Effector memory CD8-positive, alpha-beta T cell (primary cell): ENCODE measurements around the gene LIG3.

Experiments used
- ATAC-seq: fragments of 150-1000 bp; cut with Tn5 transposase; replicated peaks from 2 replicates; pipeline ENCODE4 v1.10.0; 2021; ENCODE audit warnings: mild to moderate bottlenecking, moderate library complexity
- DNase-seq, 3 experiments: peaks; one replicate each; pipeline ENCODE4 v3.0.0; 2021
- H3K27ac Mint-ChIP-seq, 2 donors: one replicate each; pipeline ENCODE4 v1.8.0; 2022; ENCODE audit warnings: mild to moderate bottlenecking in 2 of 2, mixed read lengths in 2 of 2, moderate library complexity in 2 of 2
- H3K27me3 Mint-ChIP-seq, 2 donors: one replicate each; pipeline ENCODE4 v1.8.0; 2022; ENCODE audit warnings: mixed read lengths in 2 of 2
- H3K36me3 Mint-ChIP-seq: one replicate; pipeline ENCODE4 v1.8.0; 2022; ENCODE audit warnings: mild to moderate bottlenecking, moderate library complexity, mixed read lengths; ENCODE audit not compliant: insufficient read depth
- H3K4me1 Mint-ChIP-seq, 2 donors: one replicate each; pipeline ENCODE4 v1.8.0; 2022; ENCODE audit warnings: low read depth in 2 of 2, mixed read lengths in 2 of 2
- H3K4me3 Mint-ChIP-seq, 2 donors: one replicate each; pipeline ENCODE4 v1.8.0; 2022; ENCODE audit warnings: mild to moderate bottlenecking in 2 of 2, mixed read lengths in 2 of 2, moderate library complexity in 2 of 2
- H3K9me3 Mint-ChIP-seq, 2 donors: one replicate each; pipeline ENCODE4 v1.8.0; 2022; ENCODE audit warnings: mixed read lengths in 2 of 2

LIG3 gene

DNA sequence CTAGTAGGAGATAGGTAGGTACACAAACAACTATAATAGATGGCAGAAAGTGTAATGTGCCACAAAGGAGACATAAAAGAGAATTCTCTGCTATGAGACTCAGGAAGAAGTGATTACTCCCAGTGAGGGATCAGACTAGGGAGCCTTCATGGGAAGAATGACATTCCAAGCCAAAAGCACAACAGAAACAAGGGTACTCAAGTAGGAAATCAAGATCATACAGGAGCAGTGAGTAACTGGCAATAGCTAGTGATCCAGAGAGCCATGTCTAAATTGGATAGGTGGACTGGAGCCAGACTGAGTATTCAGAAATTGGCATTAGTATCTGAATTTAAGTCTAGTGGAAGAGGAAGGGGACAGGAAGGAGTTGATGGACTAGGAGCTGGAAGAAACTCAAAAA, 72.5 kb downstream of the LIG3 start:
- Mint-ChIP-seq H3K27me3 (no peaks in the 10 kb centered on the region), H3K9me3 (peaks cover 0 to 7% of the 10 kb centered on the region in 2 donors), H3K4me1 (peaks cover 57 to 67% of the 10 kb centered on the region in 2 donors), H3K36me3 (peaks cover 13% of the 10 kb centered on the region), H3K27ac (peak overlapping the region; percentile 81 to 95), H3K4me3 (peak overlapping the region; percentile 25 to 67)
- ATAC-seq (no peak), DNase-seq (no peak)

DNA sequence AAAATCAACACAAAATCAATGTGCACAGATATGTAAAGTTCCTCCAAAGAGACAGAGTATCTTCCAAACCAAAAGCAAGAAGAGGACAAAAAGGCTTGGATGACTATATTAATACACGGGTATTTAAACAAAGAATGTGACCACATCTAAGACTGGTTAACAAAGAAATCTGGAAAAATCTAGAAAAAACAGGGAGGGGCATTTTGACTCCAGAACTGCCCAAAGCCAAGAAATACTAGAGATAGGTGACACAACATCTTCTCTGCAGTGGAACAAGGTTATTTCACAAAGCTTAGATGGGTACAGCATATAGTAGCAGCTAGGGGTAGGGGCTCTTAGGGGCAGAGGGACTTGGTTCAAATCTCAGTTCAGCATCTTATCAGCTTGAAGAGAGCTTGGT, 72.9 kb downstream of the LIG3 start:
- H3K36me3 Mint-ChIP-seq: peaks cover 13% of the 10 kb centered on the region

DNA sequence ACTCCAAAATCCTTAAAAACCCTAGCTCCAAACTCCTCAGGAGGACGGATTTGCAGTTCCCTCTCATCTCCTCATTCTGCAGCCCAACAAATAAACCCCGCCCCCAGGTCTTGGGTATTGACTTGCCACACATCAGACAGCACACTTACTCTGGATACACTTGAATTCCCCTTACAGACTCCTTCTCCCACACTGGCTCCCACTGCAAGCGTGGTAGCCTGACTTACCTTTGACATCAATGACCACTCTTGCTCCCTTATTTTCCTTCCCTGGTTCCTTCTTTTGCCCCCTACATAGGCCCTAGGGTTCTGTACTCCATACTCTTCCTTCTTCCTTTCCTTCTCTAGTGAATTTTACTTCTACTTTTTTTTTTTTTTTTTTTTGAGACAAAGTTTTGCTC, 75.7 kb downstream of the LIG3 start:
- Mint-ChIP-seq H3K27me3 (no peaks in the 10 kb centered on the region), H3K9me3 (peaks cover 0 to 7% of the 10 kb centered on the region in 2 donors), H3K4me1 (peaks cover 44 to 72% of the 10 kb centered on the region in 2 donors), H3K36me3 (peaks cover 7% of the 10 kb centered on the region), H3K4me3 (no peak overlapping the region), H3K27ac (peak overlapping the region; percentile 66 to 83)
- ATAC-seq: no peak
- DNase-seq: no peak

More for the DNA sequence above, 72.9 kb downstream of the LIG3 start:
- ATAC-seq: no peak
- H3K9me3 Mint-ChIP-seq: peaks cover 0 to 7% of the 10 kb centered on the region in 2 donors
- H3K4me1 Mint-ChIP-seq: peaks cover 57 to 72% of the 10 kb centered on the region in 2 donors
- no peaks in the 10 kb centered on the region for H3K27me3 Mint-ChIP-seq
- peak overlapping the region; percentile 81 to 95 for H3K27ac Mint-ChIP-seq
- no peak for DNase-seq
- H3K4me3 Mint-ChIP-seq: peak overlapping the region; percentile 25 to 67

DNA sequence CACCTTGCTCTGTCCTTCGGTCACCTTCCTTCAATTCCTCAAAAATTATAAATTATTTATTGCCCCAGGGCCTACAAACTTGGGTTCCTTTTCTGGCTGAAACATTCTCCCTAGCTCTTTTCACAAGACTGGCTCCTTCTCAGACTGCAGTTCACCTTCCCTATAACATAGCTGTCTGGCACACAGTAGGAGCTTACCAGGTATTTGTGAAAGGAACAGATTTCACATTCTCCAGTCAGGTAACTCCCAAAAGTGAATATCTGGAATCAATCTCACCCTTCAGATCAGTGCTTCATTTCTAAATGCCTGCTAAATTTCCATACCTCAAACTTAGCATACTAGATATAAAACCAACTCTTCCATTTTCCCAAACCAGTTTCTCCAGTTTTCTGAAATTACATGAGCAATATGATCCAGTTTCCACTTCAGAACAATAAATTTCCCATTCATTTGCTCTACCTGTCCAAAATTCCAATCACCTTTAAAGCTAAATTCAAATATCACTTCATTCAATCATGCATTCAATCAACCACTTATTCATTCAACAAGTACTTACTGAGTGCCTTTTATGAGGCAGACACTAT, 77.1 kb downstream of the LIG3 start:
- Mint-ChIP-seq H3K27me3 (no peaks in the 10 kb centered on the region), H3K9me3 (peaks cover 0 to 5% of the 10 kb centered on the region in 2 donors), H3K4me1 (peaks cover 32 to 61% of the 10 kb centered on the region in 2 donors), H3K36me3 (peaks cover 8% of the 10 kb centered on the region), H3K27ac (peak overlapping the region; percentile 66 to 85), H3K4me3 (peak overlapping the region in 1 of 2 donors; percentile 32)
- DNase-seq (no peak), ATAC-seq (no peak)
